ENCODE data around the gene ATG4C. TPM values are rescaled to one million over a fixed set of nuclear protein-coding genes. Genes with fewer than 3 reads are reported as not detected.
"Not testable (repeated sequence)": the region's sequence is repeated elsewhere in the genome, so short reads cannot be mapped to it uniquely, and the experiment has no call there.

The ATG4C gene
- total and polyA plus RNA-seq, 4 experiments from 2014 or later, result 11.7 to 15.8 (median 14.3) TPM

GRCh38 chr1:62753031-62753965 lies 30.6 kb upstream of the ATG4C start:
- Histone ChIP-seq H3K36me3 (ENCODE audit: insufficient read depth, low read length) (no peaks in the 10 kb centered on the region), H3K27ac (ENCODE audit: low read depth, low read length) (no peak overlapping the region), H3K27me3 (ENCODE audit: insufficient read depth, low read length) (no peaks in the 10 kb centered on the region), H3K4me3 (ENCODE audit: low read length in 2 of 2) (no peak overlapping the region), H3K9me3 (ENCODE audit: control insufficient read depth in 1 of 2, low read length in 2 of 2) (no peaks in the 10 kb centered on the region), H3K4me1 (ENCODE audit: insufficient read depth, low read length) (no peaks in the 10 kb centered on the region)
- no peak overlapping the region for H3K27ac Mint-ChIP-seq
- CTCF ChIA-PET (ENCODE audit: partially characterized antibody), result interaction anchor here (1.2 kb wide), 1 partner anchor 577 kb away, joined by 3 read pairs; no protein-coding TSS in a partner anchor
- no peaks in the 10 kb centered on the region for H3K9me3 Mint-ChIP-seq
- H3K4me1 Mint-ChIP-seq, result no peaks in the 10 kb centered on the region
- peaks cover 1 to 7% of the 10 kb centered on the region in 2 donors for H3K27me3 Mint-ChIP-seq
- no peak for DNase-seq
- POLR2A ChIA-PET (ENCODE audit: partially characterized antibody), result interaction anchor here (0.6 kb wide), 1 partner anchor 85 kb away, joined by 3 read pairs; no protein-coding TSS in a partner anchor
- H3K36me3 Mint-ChIP-seq, result no peaks in the 10 kb centered on the region
- intact Hi-C loops (cut with micrococcal nuclease), result no loop called here
- H3K4me3 Mint-ChIP-seq, result no peak overlapping the region

- H3K9me3 ChIP-seq (ENCODE audit: control insufficient read depth in 1 of 2, low read length in 2 of 2); H3K27ac Mint-ChIP-seq; H3K27ac ChIP-seq (ENCODE audit: low read depth, low read length); H3K36me3 ChIP-seq (ENCODE audit: insufficient read depth, low read length); DNase-seq; H3K36me3 Mint-ChIP-seq; H3K4me3 ChIP-seq (ENCODE audit: low read length in 2 of 2); H3K4me3 Mint-ChIP-seq; CTCF ChIA-PET (ENCODE audit: partially characterized antibody); H3K4me1 ChIP-seq (ENCODE audit: insufficient read depth, low read length); H3K27me3 ChIP-seq (ENCODE audit: insufficient read depth, low read length); H3K9me3 Mint-ChIP-seq; H3K27me3 Mint-ChIP-seq; POLR2A ChIA-PET (ENCODE audit: partially characterized antibody); intact Hi-C loops (cut with micrococcal nuclease); H3K4me1 Mint-ChIP-seq: not testable (repeated sequence)
These were observed 29.0 kb upstream of the ATG4C start for GRCh38 chr1:62754938-62755337.

- H3K4me1 Mint-ChIP-seq; CTCF ChIA-PET (ENCODE audit: partially characterized antibody); H3K9me3 ChIP-seq (ENCODE audit: control insufficient read depth in 1 of 2, low read length in 2 of 2); H3K36me3 Mint-ChIP-seq; H3K4me3 Mint-ChIP-seq; H3K4me1 ChIP-seq (ENCODE audit: insufficient read depth, low read length); H3K9me3 Mint-ChIP-seq; intact Hi-C loops (cut with micrococcal nuclease); H3K4me3 ChIP-seq (ENCODE audit: low read length in 2 of 2); H3K27me3 ChIP-seq (ENCODE audit: insufficient read depth, low read length); H3K36me3 ChIP-seq (ENCODE audit: insufficient read depth, low read length); H3K27me3 Mint-ChIP-seq; H3K27ac Mint-ChIP-seq; H3K27ac ChIP-seq (ENCODE audit: low read depth, low read length); DNase-seq: not testable (repeated sequence)
- POLR2A ChIA-PET (ENCODE audit: partially characterized antibody), result interaction anchor here (0.6 kb wide), 1 partner anchor 256 kb away, joined by 3 read pairs; no protein-coding TSS in a partner anchor
These were observed 27.6 kb upstream of the ATG4C start for GRCh38 chr1:62756255-62756884.

- H3K4me3 Mint-ChIP-seq; H3K36me3 Mint-ChIP-seq; H3K4me1 ChIP-seq (ENCODE audit: insufficient read depth, low read length); H3K4me3 ChIP-seq (ENCODE audit: low read length in 2 of 2); intact Hi-C loops (cut with micrococcal nuclease); POLR2A ChIA-PET (ENCODE audit: partially characterized antibody); H3K27me3 ChIP-seq (ENCODE audit: insufficient read depth, low read length); H3K9me3 ChIP-seq (ENCODE audit: control insufficient read depth in 1 of 2, low read length in 2 of 2); H3K27ac ChIP-seq (ENCODE audit: low read depth, low read length); CTCF ChIA-PET (ENCODE audit: partially characterized antibody); H3K4me1 Mint-ChIP-seq; H3K36me3 ChIP-seq (ENCODE audit: insufficient read depth, low read length); H3K9me3 Mint-ChIP-seq; DNase-seq; H3K27me3 Mint-ChIP-seq: not testable (repeated sequence)
- H3K27ac Mint-ChIP-seq, result peak overlapping the region in 1 of 7 donors; percentile 12
These were observed 24.6 kb upstream of the ATG4C start for GRCh38 chr1:62759232-62759875.

GRCh38 chr1:62760021-62760782 lies 23.7 kb upstream of the ATG4C start:
- H3K4me1 ChIP-seq (ENCODE audit: insufficient read depth, low read length); H3K36me3 ChIP-seq (ENCODE audit: insufficient read depth, low read length); H3K4me3 Mint-ChIP-seq; H3K27me3 ChIP-seq (ENCODE audit: insufficient read depth, low read length); CTCF ChIA-PET (ENCODE audit: partially characterized antibody); H3K27ac Mint-ChIP-seq; H3K36me3 Mint-ChIP-seq; H3K4me3 ChIP-seq (ENCODE audit: low read length in 2 of 2); intact Hi-C loops (cut with micrococcal nuclease); H3K27ac ChIP-seq (ENCODE audit: low read depth, low read length); DNase-seq; H3K27me3 Mint-ChIP-seq; H3K4me1 Mint-ChIP-seq; H3K9me3 ChIP-seq (ENCODE audit: control insufficient read depth in 1 of 2, low read length in 2 of 2); H3K9me3 Mint-ChIP-seq; POLR2A ChIA-PET (ENCODE audit: partially characterized antibody): not testable (repeated sequence)

- POLR2A ChIA-PET (ENCODE audit: partially characterized antibody); H3K9me3 Mint-ChIP-seq; intact Hi-C loops (cut with micrococcal nuclease); H3K36me3 Mint-ChIP-seq; H3K27me3 ChIP-seq (ENCODE audit: insufficient read depth, low read length); DNase-seq; H3K4me1 Mint-ChIP-seq; H3K4me1 ChIP-seq (ENCODE audit: insufficient read depth, low read length); H3K4me3 Mint-ChIP-seq; H3K36me3 ChIP-seq (ENCODE audit: insufficient read depth, low read length); H3K27ac Mint-ChIP-seq; H3K4me3 ChIP-seq (ENCODE audit: low read length in 2 of 2); H3K27ac ChIP-seq (ENCODE audit: low read depth, low read length); H3K27me3 Mint-ChIP-seq; H3K9me3 ChIP-seq (ENCODE audit: control insufficient read depth in 1 of 2, low read length in 2 of 2): not testable (repeated sequence)
- CTCF ChIA-PET (ENCODE audit: partially characterized antibody), result interaction anchor here (0.8 kb wide), 1 partner anchor 15 kb away, joined by 3 read pairs; no protein-coding TSS in a partner anchor
These were observed 22.6 kb upstream of the ATG4C start for GRCh38 chr1:62761223-62761870.
